Heart right ventricle (tissue), 16 donors: ENCODE measurements around the gene STAMBP. TPM values are rescaled to one million over a fixed set of nuclear protein-coding genes. Genes with fewer than 3 reads are reported as not detected.

Source experiments
- ATAC-seq, 8 donors: fragments of 200-7000 bp; cut with Tn5 transposase; one replicate each; pipeline ENCODE4 v1.9.1; 2020; ENCODE audit warnings: mild to moderate bottlenecking in 8 of 8, moderate library complexity in 8 of 8, moderate number of reproducible peaks in 1 of 8
- DNase-seq, 2 donors: peaks; one replicate each; pipeline ENCODE4 v3.0.0-alpha.2; 2020
- H3K27ac ChIP-seq, 10 donors: fragments of 200-600 bp; sonication (generic) in 2 of 10; one replicate each; pipeline versions ENCODE4 v1.5.0 to v1.8.0; 2020 to 2022; ENCODE audit warnings: mild to moderate bottlenecking in 3 of 10
- H3K27me3 ChIP-seq, 7 donors: fragments of 200-600 bp; one replicate each; pipeline ENCODE4 v1.8.0; 2021 to 2022; ENCODE audit warnings: mild to moderate bottlenecking in 2 of 7
- H3K36me3 ChIP-seq, 9 donors: fragments of 200-600 bp; sonication (generic) in 1 of 9; one replicate each; pipeline versions ENCODE4 v1.5.0 to v1.8.0; 2020 to 2022; ENCODE audit warnings: mild to moderate bottlenecking in 2 of 9
- H3K4me1 ChIP-seq, 9 donors: fragments of 200-600 bp; sonication (generic) in 1 of 9; one replicate each; pipeline versions ENCODE4 v1.5.0 to v1.8.0; 2020 to 2022; ENCODE audit warnings: mild to moderate bottlenecking in 4 of 9
- H3K4me3 ChIP-seq, 10 donors: fragments of 200-600 bp; sonication (generic) in 2 of 10; one replicate each; pipeline versions ENCODE4 v1.5.0 to v1.8.0; 2020 to 2022; ENCODE audit warnings: mild to moderate bottlenecking in 7 of 10, moderate library complexity in 2 of 10
- H3K9me3 ChIP-seq, 11 donors: fragments of 200-600 bp in 10 of 11; sonication (generic) in 2 of 11; one replicate each; pipeline versions ENCODE4 v1.5.0 to v1.8.0; 2013 to 2022; ENCODE audit warnings: mild to moderate bottlenecking in 2 of 11, control low read depth in 1 of 11, moderate library complexity in 1 of 11
- CTCF ChIP-seq, 9 donors: fragments of 200-600 bp; sonication (generic) in 2 of 9; IDR thresholded peaks; one replicate each; pipeline versions ENCODE4 v1.5.0 to v1.8.0; 2021 to 2022; ENCODE audit warnings: antibody characterized with exemption in 9 of 9, mild to moderate bottlenecking in 5 of 9, moderate library complexity in 1 of 9
- WGBS, 2 donors: extraction: QIAGEN DNeasy Blood & Tissue Kit; methylation state at CpG; one replicate each; pipeline ENCODE4 v1.1.7; 2013; ENCODE audit warnings: inconsistent platforms in 1 of 2; 5-methylcytosine and 5-hydroxymethylcytosine counted together
- intact Hi-C, 10 donors: fragments of 100-400 bp; cut with DNase I; formaldehyde crosslinking; loops; one replicate each; pipeline versions ENCODE4 v1.11.1 to v1.14.2; 2022
- polyA plus RNA-seq, 2 donors: library from polyadenylated mRNA; stranded (reverse); fragments of 200-250 nt; gene quantifications; one replicate each; pipeline ENCODE4 v1.2.3, GENCODE V29; 2013
- total RNA-seq, 10 donors: library from RNA; stranded (reverse); fragmentation: NEBNext Ultra II Directional in 3 of 10; extraction: Animal tissue kit (Norgen Biotek cat#: 25700) in 3 of 10; gene quantifications; one replicate each; pipeline versions ENCODE4 v1.2.1 to v1.2.4, GENCODE V29; 2021 to 2023
- donor health status: Arrhythmogenic right ventricular cardiomyopathy.
- donor health status: ischemic (EF 13 %, LVEDD 7.1; RV severe dilation, severe dysfunction).
- donor health status: healthy with polysubstance abuse.
- donor health status: DM: no; HTN: yes; CAD: no.
- donor health status: DM: no; HTN: no; CAD: no.
- donor health status: ischemic (EF 25% LVEDD 6.9; RV normal size, moderate dysfunction).
- donor health status: ischemic (EF 25% LVEDD 5.7; RV mildly dilated, moderate dysfunction).
- donor health status: healthy.
- donor health status: DM: yes; HTN: yes; CAD: no.
- donor health status: Ischemic cardiomyopathy.
- donor health status: ischemic (EF 35%, LVEDD 5.7; RV mildly dilated, moderate dysfunction).
- donor health status: nonischemic (EF 11% LVEDD 7.7; RV severe dilation, severe dysfunction).
- donor health status: DM: yes; HTN: yes; CAD: no.
- donor health status: PGD.
- donor health status: ischemic (EF 29% LVEDD 5.4; RV normal size, mild dysfunction).
- donor health status: nonischemic (EF 23%, LVEDD 6.1; RV moderate dilation, normal function).

STAMBP gene
- total and polyA plus RNA-seq, 12 donors: 12.1 to 37.5 (median 32.3) TPM

- ATAC-seq (no peak), DNase-seq (no peak)
- Histone ChIP-seq H3K9me3 (no peaks in the 10 kb centered on the region), H3K27me3 (peaks cover 0 to 16% (median 0%) of the 10 kb centered on the region in 7 donors), H3K4me1 (peaks cover 0 to 9% (median 0%) of the 10 kb centered on the region in 9 donors), H3K36me3 (no peaks in the 10 kb centered on the region), H3K4me3 (no peak overlapping the region), H3K27ac (no peak overlapping the region)
- no peak for TF ChIP-seq CTCF (IDR thresholded peaks at IDR 0.05)
- 62 to 70% methylated on average over 2 of the region's 2 CpGs for WGBS, 2 donors
- intact Hi-C loops: no loop called here
Measured at GRCh38 chr2:73888388-73888787, 59.6 kb downstream of the STAMBP start.

- ATAC-seq (no peak), DNase-seq (no peak)
- H3K27ac ChIP-seq: no peak overlapping the region
- intact Hi-C loops: no loop called here
- H3K4me1 ChIP-seq: peaks cover 0 to 9% (median 0%) of the 10 kb centered on the region in 9 donors
- H3K27me3 ChIP-seq: peaks cover 0 to 12% (median 0%) of the 10 kb centered on the region in 7 donors
- no peak for TF ChIP-seq CTCF (IDR thresholded peaks at IDR 0.05)
- H3K36me3 ChIP-seq: no peaks in the 10 kb centered on the region
- 61 to 68% methylated on average over 5 of the region's 5 CpGs for WGBS, 2 donors
- no peak overlapping the region for H3K4me3 ChIP-seq
- H3K9me3 ChIP-seq: no peaks in the 10 kb centered on the region
Measured at GRCh38 chr2:73889206-73889605, 60.4 kb downstream of the STAMBP start.

GRCh38 chr2:73890301-73891092, 61.7 kb downstream of the STAMBP start:
- no peak overlapping the region for H3K4me3 ChIP-seq
- no peak for TF ChIP-seq CTCF (IDR thresholded peaks at IDR 0.05)
- peaks cover 0 to 9% (median 0%) of the 10 kb centered on the region in 9 donors for H3K4me1 ChIP-seq
- 74% methylated on average over 9 of the region's 9 CpGs for WGBS, 2 donors
- H3K36me3 ChIP-seq: no peaks in the 10 kb centered on the region
- H3K27ac ChIP-seq: no peak overlapping the region
- H3K27me3 ChIP-seq: peaks cover 0 to 12% (median 0%) of the 10 kb centered on the region in 7 donors
- H3K9me3 ChIP-seq: no peaks in the 10 kb centered on the region
- intact Hi-C loops: no loop called here
- no peak for ATAC-seq
- no peak for DNase-seq

GRCh38 chr2:73891276-73891901, 62.6 kb downstream of the STAMBP start:
- no peaks in the 10 kb centered on the region for H3K9me3 ChIP-seq
- H3K4me3 ChIP-seq: no peak overlapping the region
- H3K36me3 ChIP-seq: no peaks in the 10 kb centered on the region
- peaks cover 0 to 12% (median 0%) of the 10 kb centered on the region in 7 donors for H3K27me3 ChIP-seq
- 76 to 84% methylated on average over 5 of the region's 5 CpGs for WGBS, 2 donors
- TF ChIP-seq CTCF (IDR thresholded peaks at IDR 0.05): no peak
- DNase-seq (no peak), ATAC-seq (no peak)
- peaks cover 0 to 12% (median 0%) of the 10 kb centered on the region in 9 donors for H3K4me1 ChIP-seq
- intact Hi-C loops: no loop called here
- H3K27ac ChIP-seq: no peak overlapping the region
